ENCODE data around the gene RAPH1.
"Not testable (repeated sequence)": the region's sequence is repeated elsewhere in the genome, so short reads cannot be mapped to it uniquely, and the experiment has no call there.

Gene RAPH1

DNA sequence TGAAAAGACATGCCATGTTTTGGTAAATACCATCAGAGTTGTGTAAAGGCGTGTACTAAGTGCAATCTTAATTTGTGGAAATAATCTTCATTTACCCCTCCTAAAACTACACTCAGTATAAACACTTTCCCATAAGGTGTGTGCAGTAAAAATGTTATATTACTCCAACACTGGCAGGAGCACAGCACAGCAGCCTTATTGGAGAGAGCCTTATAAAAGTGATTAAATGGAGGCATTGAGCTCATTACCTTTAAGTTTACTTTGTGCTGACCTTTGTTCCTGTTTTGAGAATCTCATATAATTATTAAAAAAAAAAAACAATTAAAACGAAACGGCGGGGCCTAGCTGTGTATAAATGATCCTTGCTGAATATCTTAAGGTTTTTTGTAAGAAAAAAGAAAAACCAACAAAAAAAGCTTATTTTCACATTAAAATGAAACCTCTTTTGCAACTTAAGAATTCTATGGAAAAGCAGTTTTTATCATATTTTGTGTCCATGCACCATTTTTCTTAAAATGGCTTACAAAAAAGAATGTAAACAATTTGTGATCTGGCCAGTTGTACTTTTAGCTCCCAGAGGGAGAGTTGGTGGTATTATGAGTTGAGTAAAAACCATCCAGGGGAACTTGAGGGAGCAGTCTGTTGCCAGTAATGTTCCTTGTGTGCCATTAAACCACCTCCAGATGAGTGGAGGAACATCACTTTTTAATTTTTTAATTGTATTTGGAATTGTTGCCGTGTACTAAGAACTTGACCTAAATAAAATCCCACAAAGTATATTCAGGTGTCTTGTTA, 103.5 kb downstream of the RAPH1 start:
- TF ChIP-seq, protein P1, sequence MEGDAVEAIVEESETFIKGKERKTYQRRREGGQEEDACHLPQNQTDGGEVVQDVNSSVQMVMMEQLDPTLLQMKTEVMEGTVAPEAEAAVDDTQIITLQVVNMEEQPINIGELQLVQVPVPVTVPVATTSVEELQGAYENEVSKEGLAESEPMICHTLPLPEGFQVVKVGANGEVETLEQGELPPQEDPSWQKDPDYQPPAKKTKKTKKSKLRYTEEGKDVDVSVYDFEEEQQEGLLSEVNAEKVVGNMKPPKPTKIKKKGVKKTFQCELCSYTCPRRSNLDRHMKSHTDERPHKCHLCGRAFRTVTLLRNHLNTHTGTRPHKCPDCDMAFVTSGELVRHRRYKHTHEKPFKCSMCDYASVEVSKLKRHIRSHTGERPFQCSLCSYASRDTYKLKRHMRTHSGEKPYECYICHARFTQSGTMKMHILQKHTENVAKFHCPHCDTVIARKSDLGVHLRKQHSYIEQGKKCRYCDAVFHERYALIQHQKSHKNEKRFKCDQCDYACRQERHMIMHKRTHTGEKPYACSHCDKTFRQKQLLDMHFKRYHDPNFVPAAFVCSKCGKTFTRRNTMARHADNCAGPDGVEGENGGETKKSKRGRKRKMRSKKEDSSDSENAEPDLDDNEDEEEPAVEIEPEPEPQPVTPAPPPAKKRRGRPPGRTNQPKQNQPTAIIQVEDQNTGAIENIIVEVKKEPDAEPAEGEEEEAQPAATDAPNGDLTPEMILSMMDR (IDR thresholded peaks at IDR 0.05; ENCODE audit: low read depth, low read length), result no peak
- in situ Hi-C loops (cut with HindIII; ENCODE audit: low sequenced_read_pairs), result no loop called here
- DNase-seq (ENCODE audit: low read depth, low spot score), result no peak
- H3K4me3 ChIP-seq (ENCODE audit: low read depth, low read length), result no peak overlapping the region

DNA sequence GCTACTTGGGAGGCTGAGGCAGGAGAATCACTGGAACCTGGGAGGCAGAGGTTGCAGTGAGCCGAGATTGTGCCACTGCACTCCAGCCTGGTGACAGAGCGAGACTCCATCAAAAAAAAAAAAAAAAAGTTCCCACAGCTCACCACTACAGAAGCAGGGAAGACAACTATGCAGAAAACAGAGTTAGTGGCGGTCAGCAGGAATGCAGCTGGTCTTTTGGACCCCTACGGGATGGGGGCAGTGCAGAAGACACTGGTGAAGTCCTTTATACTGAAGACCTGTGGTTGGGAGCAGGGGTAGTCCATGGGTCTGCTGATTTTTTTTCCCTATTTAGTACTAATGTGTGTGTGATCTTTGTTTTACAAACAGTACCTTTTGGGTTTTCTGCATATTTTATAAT, 105.5 kb downstream of the RAPH1 start:
- DNase-seq (ENCODE audit: low read depth, low spot score); H3K4me3 ChIP-seq (ENCODE audit: low read depth, low read length); in situ Hi-C loops (cut with HindIII; ENCODE audit: low sequenced_read_pairs): not testable (repeated sequence)

DNA sequence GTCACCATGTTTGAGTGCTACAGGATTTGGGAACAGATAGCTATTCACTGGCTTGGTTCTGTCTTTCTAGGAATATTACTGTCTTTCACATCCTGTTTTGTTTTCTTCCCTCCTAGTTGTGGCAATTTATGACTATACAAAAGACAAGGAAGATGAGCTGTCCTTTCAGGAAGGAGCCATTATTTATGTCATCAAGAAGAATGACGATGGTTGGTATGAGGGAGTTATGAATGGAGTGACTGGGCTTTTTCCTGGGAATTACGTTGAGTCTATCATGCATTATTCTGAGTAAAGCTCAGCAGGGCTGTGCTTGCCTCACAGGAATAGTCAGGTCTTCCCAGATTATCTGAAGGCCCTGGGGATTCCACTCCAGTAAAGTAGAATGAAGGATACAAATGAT, 108.0 kb downstream of the RAPH1 start:
- in situ Hi-C loops (cut with HindIII; ENCODE audit: low sequenced_read_pairs), result no loop called here
- H3K4me3 ChIP-seq (ENCODE audit: low read depth, low read length), result no peak overlapping the region
- no peak for DNase-seq (ENCODE audit: low read depth, low spot score)
- TF ChIP-seq, protein P1 (IDR thresholded peaks at IDR 0.05; ENCODE audit: low read depth, low read length), result no peak

DNA sequence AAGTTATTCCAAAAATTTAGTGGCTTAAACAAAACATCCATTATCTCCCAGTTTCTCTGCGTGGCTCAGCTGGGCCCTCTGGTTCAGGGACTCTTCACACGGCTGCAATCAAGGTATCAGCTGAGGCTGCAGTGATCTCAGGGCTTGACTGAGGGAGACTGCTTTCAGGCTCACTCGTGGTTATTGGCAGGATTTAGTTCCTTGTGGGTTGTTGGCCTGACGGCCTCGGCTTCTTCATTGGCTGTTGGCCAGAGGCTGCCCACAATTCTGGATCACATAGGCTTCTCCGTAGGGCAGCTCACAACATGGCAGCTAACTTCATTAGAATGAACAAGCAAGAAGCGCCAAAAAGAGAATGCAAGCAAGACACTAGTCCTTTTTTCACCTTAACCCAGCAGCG, 116.8 kb downstream of the RAPH1 start:
- DNase-seq (ENCODE audit: low read depth, low spot score), result peak; percentile 62
- in situ Hi-C loops (cut with HindIII; ENCODE audit: low sequenced_read_pairs), result no loop called here
- TF ChIP-seq, protein P1 (IDR thresholded peaks at IDR 0.05; ENCODE audit: low read depth, low read length), result no peak
- H3K4me3 ChIP-seq (ENCODE audit: low read depth, low read length), result no peak overlapping the region

DNA sequence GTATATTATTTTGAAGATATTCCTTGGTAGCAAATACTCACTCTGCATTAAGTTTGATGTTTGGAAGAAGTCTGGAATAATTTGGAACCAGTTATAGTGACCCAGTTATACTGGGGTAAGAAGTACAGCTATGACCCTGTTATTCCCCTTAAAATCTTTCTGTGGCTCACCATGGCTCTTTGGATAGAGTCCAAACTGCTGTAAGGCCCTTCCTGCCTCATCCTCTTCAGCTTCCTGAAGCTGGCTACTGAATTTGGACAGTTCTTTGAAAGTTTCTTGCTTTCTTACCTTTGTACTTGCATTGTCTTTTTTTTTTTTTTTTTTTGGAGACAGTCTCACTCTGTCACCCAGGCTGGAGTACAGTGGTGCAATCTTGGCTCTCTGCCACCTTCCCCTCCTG, 121.3 kb downstream of the RAPH1 start:
- TF ChIP-seq, protein P1 (IDR thresholded peaks at IDR 0.05; ENCODE audit: low read depth, low read length), result no peak
- no peak overlapping the region for H3K4me3 ChIP-seq (ENCODE audit: low read depth, low read length)
- in situ Hi-C loops (cut with HindIII; ENCODE audit: low sequenced_read_pairs), result no loop called here
- no peak for DNase-seq (ENCODE audit: low read depth, low spot score)

DNA sequence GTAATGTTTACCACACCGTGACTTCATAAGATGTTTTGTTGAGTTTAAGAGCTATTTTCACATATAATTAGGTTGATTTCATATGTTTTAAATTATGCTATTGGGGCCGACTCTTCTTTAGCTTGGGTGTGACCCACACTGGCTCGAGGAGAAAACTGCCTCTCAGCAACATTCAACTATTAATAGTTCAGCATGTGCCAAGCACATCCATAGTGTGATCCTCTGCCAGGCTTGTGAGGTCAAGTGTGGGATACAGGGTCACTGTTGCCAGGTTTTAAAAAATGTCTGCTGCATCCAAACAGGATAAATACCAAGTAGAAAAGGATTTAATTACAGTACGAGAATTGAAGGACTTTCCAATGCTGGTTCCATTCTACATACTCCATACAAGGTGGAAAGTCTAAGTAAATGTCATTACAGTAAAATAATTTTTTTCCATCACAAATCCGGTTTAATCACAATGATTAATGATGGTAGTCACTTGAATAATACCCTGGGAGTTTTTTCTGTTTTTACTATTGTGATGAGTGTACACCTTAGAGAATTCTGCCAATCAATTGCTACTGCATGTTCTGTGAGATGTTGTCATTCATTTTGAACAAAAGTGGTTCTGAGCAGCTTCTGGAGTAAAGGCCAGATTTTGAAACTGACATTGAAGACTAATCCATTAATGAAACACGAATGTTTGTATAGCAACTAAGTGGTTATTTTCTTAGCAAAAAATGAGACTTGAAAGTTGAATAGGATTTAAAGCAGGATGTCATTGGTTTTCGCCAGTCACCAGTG, 122.4 kb downstream of the RAPH1 start:
- TF ChIP-seq, protein P1 (IDR thresholded peaks at IDR 0.05; ENCODE audit: low read depth, low read length), result no peak
- in situ Hi-C loops (cut with HindIII; ENCODE audit: low sequenced_read_pairs), result no loop called here
- no peak for DNase-seq (ENCODE audit: low read depth, low spot score)
- H3K4me3 ChIP-seq (ENCODE audit: low read depth, low read length), result no peak overlapping the region

DNA sequence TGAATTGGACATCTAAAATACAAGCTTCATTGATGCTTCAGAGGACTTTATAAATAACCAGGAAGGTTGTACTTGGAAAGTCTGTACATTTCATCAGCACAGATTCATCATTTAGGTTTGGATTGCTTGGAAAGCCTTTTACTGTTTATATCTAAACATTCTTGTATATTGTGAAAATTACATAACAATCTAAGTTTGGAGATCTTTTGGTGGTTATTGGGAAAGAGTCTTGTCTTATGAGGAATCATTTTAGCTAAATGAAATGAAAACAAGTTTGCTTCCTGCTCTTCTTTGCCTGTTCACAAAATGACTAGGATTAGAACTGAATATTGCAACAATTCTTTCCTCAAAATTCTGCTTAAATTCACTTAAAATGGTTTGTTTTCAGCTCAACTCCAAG, 127.6 kb downstream of the RAPH1 start:
- H3K4me3 ChIP-seq (ENCODE audit: low read depth, low read length), result no peak overlapping the region
- DNase-seq (ENCODE audit: low read depth, low spot score), result no peak
- in situ Hi-C loops (cut with HindIII; ENCODE audit: low sequenced_read_pairs), result no loop called here
- TF ChIP-seq, protein P1 (IDR thresholded peaks at IDR 0.05; ENCODE audit: low read depth, low read length), result no peak
